Endothelial cell of hepatic sinusoid (primary cell): ENCODE data around the gene CUTA.

Experiments used
- in situ Hi-C: cut with HindIII; loops from 2 replicates; pipeline ENCODE4 v1.10.0; 2017; ENCODE audit warnings: low sequenced_read_pairs

Gene CUTA, protein sequence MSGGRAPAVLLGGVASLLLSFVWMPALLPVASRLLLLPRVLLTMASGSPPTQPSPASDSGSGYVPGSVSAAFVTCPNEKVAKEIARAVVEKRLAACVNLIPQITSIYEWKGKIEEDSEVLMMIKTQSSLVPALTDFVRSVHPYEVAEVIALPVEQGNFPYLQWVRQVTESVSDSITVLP

DNA sequence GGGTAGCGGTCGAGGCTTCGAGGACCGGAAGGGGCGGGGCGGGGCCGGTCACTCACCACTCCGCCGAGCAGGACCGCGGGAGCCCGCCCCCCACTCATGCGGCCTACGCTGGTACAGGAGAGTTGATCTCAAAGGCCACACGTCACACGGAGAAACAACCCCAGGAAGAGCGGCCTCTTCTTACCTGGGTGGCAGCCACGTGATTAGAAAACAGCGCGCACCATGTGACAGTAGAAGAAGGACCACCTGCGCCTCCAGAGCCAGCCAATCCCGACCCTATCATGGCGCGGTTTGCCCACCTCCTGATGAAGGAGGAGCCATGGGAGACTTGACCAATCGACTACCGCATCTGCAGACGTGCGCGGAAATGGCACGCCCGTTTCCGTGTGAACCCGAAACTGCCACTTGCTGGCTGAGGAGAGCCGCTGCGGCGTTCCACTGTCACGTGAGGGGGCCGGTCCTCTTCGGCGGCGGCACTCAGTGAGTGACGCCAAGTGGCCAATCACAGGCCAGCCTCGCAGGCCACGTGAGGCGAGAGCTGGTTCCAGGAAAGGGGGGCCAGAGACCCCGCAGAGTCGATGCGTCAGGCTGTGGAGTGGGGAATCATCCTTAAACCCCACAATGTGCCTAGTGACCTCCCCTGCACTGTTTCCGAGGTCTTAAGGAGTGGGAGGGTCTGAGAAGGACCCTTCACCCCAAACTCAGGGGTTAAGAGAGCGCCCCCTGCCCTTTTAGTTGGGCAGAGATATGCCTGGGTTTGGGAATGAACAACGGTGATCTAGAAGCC lies at the start of gene CUTA:
CUTA (minus strand) TSS at position 205 of the 787 bp plus-strand sequence; CDS start at position 98, 107 bp downstream.
- in situ Hi-C loops = no loop called here

GRCh38 chr6:33467091-33467490 lies 49.2 kb upstream of the CUTA start:
- in situ Hi-C loops = no loop called here

- in situ Hi-C loops = no loop called here
Measured at GRCh38 chr6:33466075-33466735, 48.3 kb upstream of the CUTA start.

GRCh38 chr6:33459226-33459625 lies 41.3 kb upstream of the CUTA start:
- in situ Hi-C loops = loop anchor here (10.0 kb wide), 1 partner anchor 46 kb away; no protein-coding TSS in a partner anchor

DNA sequence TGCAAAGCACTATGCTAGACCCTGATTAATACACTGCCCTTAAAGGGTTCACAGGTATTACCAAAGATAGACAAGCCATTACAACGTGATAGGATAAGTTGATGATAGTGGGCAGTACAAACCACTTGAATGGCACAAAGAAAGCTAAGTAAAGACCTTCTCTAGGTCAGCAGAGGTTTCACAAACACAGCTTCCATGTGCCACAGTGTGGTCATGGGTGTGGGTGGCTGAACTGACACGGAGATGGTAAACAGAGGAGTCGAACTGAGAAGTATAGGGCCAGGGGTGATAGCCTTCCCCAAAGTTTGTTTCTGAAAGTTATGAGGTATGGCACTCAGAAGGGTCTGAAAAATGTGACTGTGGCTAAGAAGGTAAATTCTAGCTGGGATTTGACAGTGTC lies 40.8 kb upstream of the CUTA start:
- in situ Hi-C loops = loop anchor here (10.0 kb wide), 1 partner anchor 46 kb away; no protein-coding TSS in a partner anchor

GRCh38 chr6:33456156-33456555 lies 38.2 kb upstream of the CUTA start:
- in situ Hi-C loops = loop anchor here (10.0 kb wide), 1 partner anchor 49 kb away; no protein-coding TSS in a partner anchor

- in situ Hi-C loops = loop anchor here (10.0 kb wide), 1 partner anchor 50 kb away; no protein-coding TSS in a partner anchor
Measured at GRCh38 chr6:33455051-33455450, 37.1 kb upstream of the CUTA start.

- in situ Hi-C loops = loop anchor here (10.0 kb wide), 1 partner anchor 51 kb away; no protein-coding TSS in a partner anchor
Measured at GRCh38 chr6:33454009-33454946, 36.4 kb upstream of the CUTA start, which contains the start of gene ZBTB9. ZBTB9 (plus strand) TSS chr6:33454576; CDS start chr6:33455101, 525 bp downstream.

- in situ Hi-C loops = loop anchor here (10.0 kb wide), 1 partner anchor 51 kb away; no protein-coding TSS in a partner anchor
Measured at GRCh38 chr6:33453393-33454008, 35.6 kb upstream of the CUTA start.

GRCh38 chr6:33452496-33452895 lies 34.6 kb upstream of the CUTA start:
- in situ Hi-C loops = loop anchor here (10.0 kb wide), 1 partner anchor 52 kb away; no protein-coding TSS in a partner anchor

- in situ Hi-C loops = loop anchor here (10.0 kb wide), 1 partner anchor 53 kb away; no protein-coding TSS in a partner anchor
Measured at GRCh38 chr6:33451606-33452005, 33.7 kb upstream of the CUTA start.

DNA sequence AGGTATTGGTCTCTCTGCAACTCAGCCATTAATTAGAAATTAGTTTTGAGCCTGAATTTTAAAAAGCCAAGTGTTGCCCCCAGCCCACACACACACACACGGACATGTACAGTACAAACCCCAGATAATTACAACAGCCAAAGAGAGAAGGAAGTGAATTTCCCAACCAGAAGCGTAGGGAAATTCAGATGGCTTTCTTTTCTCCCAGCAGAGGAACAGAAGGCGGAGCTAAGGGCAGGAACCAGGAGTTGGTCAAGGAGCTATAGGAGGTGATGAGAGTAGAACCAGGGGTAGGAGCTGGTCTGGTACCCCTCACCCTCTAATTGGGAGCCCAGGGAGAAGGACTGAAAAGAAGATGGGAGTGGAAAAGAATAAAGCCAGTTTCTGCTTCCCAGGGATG lies 32.5 kb upstream of the CUTA start:
- in situ Hi-C loops = loop anchor here (10.0 kb wide), 1 partner anchor 54 kb away; no protein-coding TSS in a partner anchor

DNA sequence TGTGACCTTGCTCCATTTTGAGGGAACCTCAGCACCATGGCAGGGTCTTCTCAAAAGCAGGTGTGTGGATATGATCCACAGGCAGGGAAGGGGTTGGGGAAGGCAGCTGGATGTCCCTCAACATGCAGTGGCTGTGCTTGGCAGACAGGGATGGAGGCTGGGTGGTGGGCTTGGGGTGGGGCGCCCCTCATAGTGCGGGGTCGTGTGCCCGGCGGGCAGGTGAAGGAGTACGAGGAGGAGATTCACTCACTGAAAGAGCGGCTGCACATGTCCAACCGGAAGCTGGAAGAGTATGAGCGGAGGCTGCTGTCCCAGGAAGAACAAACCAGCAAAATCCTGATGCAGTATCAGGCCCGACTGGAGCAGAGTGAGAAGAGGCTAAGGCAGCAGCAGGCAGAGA lies 28.4 kb upstream of the CUTA start:
- in situ Hi-C loops = no loop called here

GRCh38 chr6:33445119-33445603 lies 27.3 kb upstream of the CUTA start:
- in situ Hi-C loops = no loop called here

GRCh38 chr6:33443619-33444504 lies 26.0 kb upstream of the CUTA start:
- in situ Hi-C loops = no loop called here

DNA sequence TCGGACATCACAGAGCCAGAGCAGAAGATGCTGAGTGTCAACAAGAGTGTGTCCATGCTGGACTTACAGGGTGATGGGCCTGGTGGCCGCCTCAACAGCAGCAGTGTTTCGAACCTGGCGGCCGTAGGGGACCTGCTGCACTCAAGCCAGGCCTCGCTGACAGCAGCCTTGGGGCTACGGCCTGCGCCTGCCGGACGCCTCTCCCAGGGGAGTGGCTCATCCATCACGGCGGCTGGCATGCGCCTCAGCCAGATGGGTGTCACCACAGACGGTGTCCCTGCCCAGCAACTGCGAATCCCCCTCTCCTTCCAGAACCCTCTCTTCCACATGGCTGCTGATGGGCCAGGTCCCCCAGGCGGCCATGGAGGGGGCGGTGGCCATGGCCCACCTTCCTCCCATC lies 25.1 kb upstream of the CUTA start:
- in situ Hi-C loops = no loop called here

- in situ Hi-C loops = no loop called here
Measured at GRCh38 chr6:33442283-33442682, 24.4 kb upstream of the CUTA start.

GRCh38 chr6:33441457-33441856 lies 23.6 kb upstream of the CUTA start:
- in situ Hi-C loops = no loop called here
